ENCODE results near the gene GABBR2.

The GABBR2 gene

DNA sequence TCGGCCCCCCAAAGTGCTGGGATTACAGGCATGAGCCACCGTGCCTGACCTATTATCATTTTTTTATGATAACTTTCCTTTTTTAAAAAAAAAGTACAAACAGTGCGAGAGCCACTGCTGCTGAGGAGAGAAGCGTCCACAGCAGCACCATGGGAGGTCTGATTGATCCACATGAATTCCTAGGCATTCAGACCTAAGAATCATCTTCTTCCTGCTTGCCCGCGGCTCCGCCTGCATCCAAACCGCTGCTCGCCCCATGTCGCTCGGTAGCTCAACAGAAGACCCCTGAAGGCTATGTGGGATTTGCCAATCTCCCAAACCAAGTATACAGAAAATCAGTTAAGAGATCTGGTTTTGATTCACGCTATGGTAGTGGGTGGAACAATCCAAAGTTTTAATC lies 102.0 kb downstream of the GABBR2 start:
- TF ChIP-seq JUND (IDR thresholded peaks at IDR 0.05; ENCODE audit: low read depth) = no peak
- in situ Hi-C loops (cut with HindIII; ENCODE audit: low pct_unique_long_range_greater_than_20kb, low sequenced_read_pairs) = no loop called here
- DNase-seq (ENCODE audit: low read depth in 1 of 2, low spot score in 1 of 2) = no peak

DNA sequence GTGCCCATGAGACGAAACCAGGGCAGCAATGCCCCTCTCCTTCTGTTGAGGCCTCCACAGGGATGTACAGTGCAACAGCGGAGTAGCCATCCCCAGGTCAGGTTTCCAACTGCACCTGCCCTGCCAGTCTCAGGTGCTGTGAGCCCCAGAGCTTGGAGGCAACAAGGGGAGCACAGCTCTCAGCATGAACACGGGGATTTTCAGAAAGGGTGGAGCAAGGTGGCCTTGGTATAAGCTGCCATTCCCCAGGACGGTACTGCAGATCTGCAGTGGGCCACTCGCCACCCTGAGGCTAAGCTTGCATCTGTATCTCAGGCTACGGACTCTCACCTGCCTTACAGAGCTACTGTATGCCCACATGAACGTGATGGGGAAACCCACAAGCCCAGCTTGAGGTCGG lies 103.6 kb downstream of the GABBR2 start:
- no peak for TF ChIP-seq JUND (IDR thresholded peaks at IDR 0.05; ENCODE audit: low read depth)
- in situ Hi-C loops (cut with HindIII; ENCODE audit: low pct_unique_long_range_greater_than_20kb, low sequenced_read_pairs) = no loop called here

DNA sequence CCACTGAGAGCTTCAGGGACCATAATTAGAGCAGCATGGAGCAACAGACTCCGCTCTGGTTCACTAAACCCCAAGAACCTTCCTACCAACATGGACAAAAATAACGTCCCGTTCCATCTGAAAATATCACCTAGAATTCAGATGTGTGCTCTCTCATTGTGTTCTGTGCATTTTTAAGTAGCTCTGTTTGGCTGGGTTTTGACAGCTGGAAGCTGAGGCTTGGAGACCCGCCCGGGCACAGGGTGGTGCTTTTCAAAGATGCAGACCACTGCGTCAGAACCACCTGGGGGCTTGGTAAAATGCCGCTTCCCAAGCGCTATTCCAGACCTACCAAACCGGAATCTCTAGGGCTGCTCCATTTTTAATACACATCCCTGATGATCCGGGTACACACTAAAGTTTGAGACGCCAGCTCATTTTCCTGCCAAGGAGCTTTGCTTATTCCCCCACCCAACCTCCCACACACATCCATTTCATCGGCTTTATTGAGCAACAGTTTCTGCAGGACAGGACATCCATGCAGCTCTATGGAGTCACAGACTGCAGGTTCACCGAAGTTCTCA lies 104.8 kb downstream of the GABBR2 start:
- no peak for DNase-seq (ENCODE audit: low read depth in 1 of 2, low spot score in 1 of 2)
- in situ Hi-C loops (cut with HindIII; ENCODE audit: low pct_unique_long_range_greater_than_20kb, low sequenced_read_pairs) = no loop called here
- TF ChIP-seq JUND (IDR thresholded peaks at IDR 0.05; ENCODE audit: low read depth) = no peak

More for the DNA sequence above, 103.6 kb downstream of the GABBR2 start:
- DNase-seq (ENCODE audit: low read depth in 1 of 2, low spot score in 1 of 2) = no peak

DNA sequence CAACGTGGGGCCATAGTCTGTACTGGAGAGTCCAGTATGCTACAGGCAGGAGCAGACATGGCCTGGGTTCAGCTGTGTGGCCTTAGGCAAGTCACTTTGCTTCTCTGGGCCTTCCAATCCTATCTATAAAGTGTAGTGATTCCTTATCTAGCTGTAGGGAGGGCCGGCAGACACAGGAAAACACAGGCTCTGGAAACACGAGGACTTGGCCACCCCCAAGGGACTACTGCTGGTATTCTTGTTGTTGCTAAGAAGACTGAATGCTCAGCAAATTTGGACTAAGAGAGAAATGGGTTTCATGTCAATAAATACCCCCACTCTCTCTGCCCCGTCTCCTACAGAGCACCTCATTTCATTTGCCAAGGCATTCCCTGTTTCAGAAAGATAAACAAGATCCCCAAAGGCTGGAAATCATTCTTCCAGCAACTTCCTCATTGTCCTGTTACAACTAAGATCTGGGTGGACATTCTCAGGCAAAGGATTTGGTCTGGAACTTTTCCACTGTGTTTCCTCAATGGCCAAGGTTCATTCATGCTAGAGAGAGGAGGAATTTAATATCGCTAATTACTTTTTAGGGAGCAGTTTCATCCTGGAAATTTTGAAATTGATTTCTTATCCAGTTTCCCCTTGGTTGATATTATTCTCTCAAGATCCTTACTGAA lies 105.8 kb downstream of the GABBR2 start:
- in situ Hi-C loops (cut with HindIII; ENCODE audit: low pct_unique_long_range_greater_than_20kb, low sequenced_read_pairs) = no loop called here
- DNase-seq (ENCODE audit: low read depth in 1 of 2, low spot score in 1 of 2) = no peak
- no peak for TF ChIP-seq JUND (IDR thresholded peaks at IDR 0.05; ENCODE audit: low read depth)

DNA sequence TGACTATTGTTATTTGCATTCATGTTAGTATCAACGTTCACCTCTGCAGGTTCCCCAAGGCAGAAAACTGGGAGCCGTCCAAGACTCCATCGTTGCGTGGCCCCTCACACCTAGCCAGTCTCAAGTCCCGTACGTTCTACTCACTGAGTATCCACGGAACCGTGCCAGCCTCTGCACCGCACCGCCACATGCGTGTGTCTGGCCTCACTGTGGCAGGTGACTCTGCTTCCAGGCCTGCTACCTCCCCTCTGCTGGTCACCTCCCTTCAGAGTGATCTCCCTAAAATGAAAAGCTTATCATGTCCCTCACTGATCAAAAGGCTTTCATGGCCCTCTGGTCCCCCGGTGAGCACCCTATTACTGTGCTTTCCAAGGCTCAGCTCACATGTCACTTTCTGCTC lies 108.1 kb downstream of the GABBR2 start:
- no peak for DNase-seq (ENCODE audit: low read depth in 1 of 2, low spot score in 1 of 2)
- in situ Hi-C loops (cut with HindIII; ENCODE audit: low pct_unique_long_range_greater_than_20kb, low sequenced_read_pairs) = no loop called here
- TF ChIP-seq JUND (IDR thresholded peaks at IDR 0.05; ENCODE audit: low read depth) = no peak

DNA sequence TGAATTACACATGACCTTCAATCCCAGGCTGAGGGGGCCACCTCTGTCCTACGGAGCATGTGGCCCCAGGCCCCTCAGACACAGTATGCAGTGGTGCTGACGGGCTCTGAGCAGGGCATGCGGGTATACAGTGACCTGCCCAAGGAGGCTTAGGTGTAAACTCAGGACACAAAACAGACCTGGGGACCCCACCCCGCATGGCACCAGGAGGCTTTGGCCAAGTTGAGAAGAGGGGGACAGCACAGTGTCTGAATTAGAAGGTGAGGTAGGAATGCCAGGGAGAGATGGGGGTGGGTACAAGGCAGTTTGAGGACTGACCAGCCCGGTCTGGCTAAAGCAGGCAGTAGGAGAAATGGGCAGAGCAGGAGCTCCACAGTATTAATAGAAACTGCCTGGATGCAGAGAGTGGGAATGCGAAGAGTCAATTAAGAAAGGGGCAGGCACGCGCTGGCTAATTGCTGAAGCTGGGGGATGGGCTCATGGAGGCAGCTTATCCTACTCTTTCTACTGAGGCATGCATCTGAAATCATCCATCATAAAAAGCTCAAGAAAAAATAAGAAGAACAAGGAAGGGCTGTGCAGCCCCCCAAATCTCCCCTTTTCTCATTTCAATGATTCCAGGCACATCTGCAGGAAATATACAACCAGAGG lies 109.0 kb downstream of the GABBR2 start:
- in situ Hi-C loops (cut with HindIII; ENCODE audit: low pct_unique_long_range_greater_than_20kb, low sequenced_read_pairs) = no loop called here
- TF ChIP-seq JUND (IDR thresholded peaks at IDR 0.05; ENCODE audit: low read depth) = no peak
- no peak for DNase-seq (ENCODE audit: low read depth in 1 of 2, low spot score in 1 of 2)

DNA sequence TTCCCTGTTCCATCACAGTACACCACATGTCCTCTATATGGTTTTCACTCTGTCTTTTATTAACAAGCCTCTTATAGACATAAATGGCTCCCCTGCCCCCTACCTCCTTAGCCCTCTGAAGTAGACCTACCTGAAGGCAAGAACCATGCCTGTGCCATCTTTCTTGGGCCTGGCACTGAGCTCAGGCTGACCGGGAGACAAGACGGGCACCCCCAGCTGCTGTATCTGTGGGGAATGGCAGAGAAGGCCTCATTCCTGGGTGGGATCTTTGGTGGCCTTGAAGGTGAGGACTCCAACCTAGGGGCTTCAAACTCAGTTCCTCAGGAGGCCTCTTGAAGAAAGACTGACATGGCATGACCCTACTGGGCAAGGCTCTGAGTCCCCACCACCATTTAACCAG lies 109.9 kb downstream of the GABBR2 start:
- TF ChIP-seq JUND (IDR thresholded peaks at IDR 0.05; ENCODE audit: low read depth) = no peak
- DNase-seq (ENCODE audit: low read depth in 1 of 2, low spot score in 1 of 2) = no peak
- in situ Hi-C loops (cut with HindIII; ENCODE audit: low pct_unique_long_range_greater_than_20kb, low sequenced_read_pairs) = no loop called here

DNA sequence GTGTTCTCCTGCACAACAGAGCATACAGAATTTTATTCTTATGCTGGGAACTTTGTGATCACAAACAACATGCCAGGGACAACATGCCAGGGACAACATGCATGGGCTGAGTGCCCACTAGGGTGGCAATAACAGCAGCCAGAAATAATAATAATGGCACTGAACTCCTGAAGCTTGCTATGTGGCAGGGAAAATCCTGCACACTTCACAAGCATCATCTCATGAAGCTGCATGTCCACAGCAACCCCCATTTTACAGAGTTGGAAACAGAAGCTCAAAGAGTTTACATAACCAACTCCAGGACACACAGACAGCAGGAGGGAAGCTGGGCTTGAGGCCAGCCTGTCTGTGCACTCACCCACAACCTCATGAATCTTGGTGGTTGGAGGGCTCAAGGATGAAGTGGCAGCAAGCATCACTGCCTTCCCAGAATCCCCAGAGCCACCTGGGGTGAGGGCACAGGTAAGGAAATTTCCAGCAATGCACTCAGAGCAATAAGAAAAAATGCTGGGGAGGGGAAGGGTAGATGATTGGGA lies 111.4 kb downstream of the GABBR2 start:
- in situ Hi-C loops (cut with HindIII; ENCODE audit: low pct_unique_long_range_greater_than_20kb, low sequenced_read_pairs) = no loop called here
- no peak for DNase-seq (ENCODE audit: low read depth in 1 of 2, low spot score in 1 of 2)
- TF ChIP-seq JUND (IDR thresholded peaks at IDR 0.05; ENCODE audit: low read depth) = no peak

DNA sequence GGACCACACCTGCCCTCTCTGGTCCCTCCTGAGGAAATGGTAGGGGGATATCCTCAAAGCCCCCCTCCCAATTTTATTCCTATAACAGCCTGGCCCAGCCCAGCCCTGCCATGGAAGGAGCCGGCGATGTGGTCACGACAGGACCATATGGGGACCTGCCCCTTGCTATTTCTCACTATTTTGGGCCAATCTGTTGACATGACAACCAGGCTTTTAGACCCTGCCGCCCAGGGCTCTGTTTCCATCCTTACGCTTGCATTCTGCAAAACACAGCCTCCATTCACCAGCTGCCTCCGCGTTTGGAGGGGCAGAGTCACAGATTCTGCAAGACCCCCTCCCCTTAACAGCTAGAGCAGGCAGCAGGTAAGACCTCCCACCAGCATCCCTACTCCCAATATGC lies 112.2 kb downstream of the GABBR2 start:
- in situ Hi-C loops (cut with HindIII; ENCODE audit: low pct_unique_long_range_greater_than_20kb, low sequenced_read_pairs) = no loop called here
- no peak for DNase-seq (ENCODE audit: low read depth in 1 of 2, low spot score in 1 of 2)
- no peak for TF ChIP-seq JUND (IDR thresholded peaks at IDR 0.05; ENCODE audit: low read depth)

DNA sequence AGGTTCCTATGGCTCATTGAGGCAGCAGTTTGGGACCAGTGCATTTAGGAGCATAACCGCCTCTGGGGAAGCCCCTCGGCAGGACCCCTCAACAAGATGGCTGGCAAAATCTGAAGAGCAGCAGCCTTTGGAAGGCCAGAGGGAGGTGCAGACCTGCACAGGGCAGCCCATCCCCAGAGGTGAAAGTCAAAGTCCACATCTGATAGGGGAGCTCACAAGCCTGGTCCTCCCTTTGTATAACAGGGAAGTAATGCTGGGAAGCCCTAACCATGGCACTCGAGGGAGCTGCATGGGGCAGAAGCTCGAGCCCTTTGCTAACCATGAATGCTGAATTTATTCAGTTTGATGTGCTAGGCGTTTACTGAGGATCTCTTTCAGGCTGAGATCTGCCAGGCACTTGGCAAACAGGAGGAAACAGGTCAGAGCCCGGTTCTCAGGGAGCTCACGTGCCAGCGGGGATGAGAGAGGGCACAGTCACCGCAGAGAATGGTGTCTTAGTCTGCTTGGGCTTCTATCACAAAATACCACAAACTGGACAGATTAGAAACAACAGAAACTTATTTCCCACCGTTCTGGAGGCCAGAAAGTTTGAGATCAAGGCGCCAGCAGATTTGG lies 114.1 kb downstream of the GABBR2 start:
- TF ChIP-seq JUND (IDR thresholded peaks at IDR 0.05; ENCODE audit: low read depth) = no peak
- in situ Hi-C loops (cut with HindIII; ENCODE audit: low pct_unique_long_range_greater_than_20kb, low sequenced_read_pairs) = no loop called here

DNA sequence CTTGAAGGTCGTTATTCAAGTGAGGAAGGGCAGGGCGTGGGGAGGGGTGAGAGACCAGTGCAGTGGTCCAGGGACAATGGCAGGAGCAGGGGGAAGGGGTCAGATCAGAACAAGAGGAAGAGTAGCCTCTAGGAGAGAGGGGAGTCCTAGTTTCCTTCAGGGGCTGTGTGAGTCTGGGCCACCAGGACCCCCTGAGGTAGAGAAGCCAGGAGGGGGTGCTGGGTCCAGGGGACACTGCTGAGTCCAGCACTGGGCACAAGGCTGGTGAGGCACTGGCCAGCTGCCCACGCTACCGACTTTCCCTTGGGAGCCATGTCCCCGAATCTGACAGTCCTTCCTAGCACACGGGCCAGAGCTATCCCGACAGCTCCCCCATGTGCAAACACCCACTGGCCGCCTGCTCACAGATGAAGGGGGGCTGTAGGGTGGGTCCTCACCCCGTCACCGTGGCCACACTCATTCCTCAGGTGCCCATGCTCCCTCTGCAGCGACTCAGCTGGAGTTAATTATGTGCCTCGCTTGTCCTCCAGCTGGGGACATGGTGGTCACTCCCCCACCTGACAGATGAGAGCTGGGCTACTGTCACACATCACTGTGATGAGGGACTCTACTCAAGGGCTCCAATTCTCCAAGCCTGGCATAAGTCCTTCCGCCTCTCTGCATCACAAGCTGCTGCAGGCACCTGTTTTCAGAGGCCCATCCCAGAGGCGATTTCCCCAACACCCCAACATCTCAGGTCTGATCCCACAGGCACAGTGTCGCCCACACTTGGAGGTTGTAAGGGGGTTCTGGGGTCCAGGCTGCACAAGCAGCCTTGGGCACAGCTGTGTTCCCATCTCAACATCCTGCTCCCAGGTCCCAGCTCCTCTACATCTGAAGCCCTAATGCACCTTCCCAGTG lies 115.1 kb downstream of the GABBR2 start:
- in situ Hi-C loops (cut with HindIII; ENCODE audit: low pct_unique_long_range_greater_than_20kb, low sequenced_read_pairs) = no loop called here

More for the DNA sequence above, 114.1 kb downstream of the GABBR2 start:
- no peak for DNase-seq (ENCODE audit: low read depth in 1 of 2, low spot score in 1 of 2)

DNA sequence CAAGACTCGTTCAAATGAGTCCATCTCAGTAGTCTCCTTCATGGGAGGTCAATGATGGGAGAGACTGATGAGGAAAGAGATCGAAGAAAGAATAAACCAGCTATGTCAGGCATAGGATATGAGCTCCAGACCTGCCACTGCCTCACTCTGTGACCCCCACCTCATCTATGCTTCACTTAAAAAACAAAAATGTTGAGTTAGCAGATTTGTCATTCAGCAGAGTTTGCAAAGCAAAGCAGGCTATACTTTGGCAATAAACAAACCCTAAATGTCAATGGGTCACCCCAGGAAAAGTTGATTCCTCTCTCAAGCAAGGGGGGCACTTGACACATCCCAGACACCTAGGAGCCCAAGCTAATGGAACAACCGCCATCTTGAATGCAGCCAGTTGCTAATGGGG lies 117.0 kb downstream of the GABBR2 start:
- in situ Hi-C loops (cut with HindIII; ENCODE audit: low pct_unique_long_range_greater_than_20kb, low sequenced_read_pairs) = no loop called here
- DNase-seq (ENCODE audit: low read depth in 1 of 2, low spot score in 1 of 2) = no peak
- TF ChIP-seq JUND (IDR thresholded peaks at IDR 0.05; ENCODE audit: low read depth) = no peak

More for the DNA sequence above, 115.1 kb downstream of the GABBR2 start:
- DNase-seq (ENCODE audit: low read depth in 1 of 2, low spot score in 1 of 2) = no peak
- no peak for TF ChIP-seq JUND (IDR thresholded peaks at IDR 0.05; ENCODE audit: low read depth)

All from T47D (cell line).